ENCODE results near the gene GALNT2. TPM values are rescaled to one million over a fixed set of nuclear protein-coding genes. Genes with fewer than 3 reads are reported as not detected.

GALNT2 gene
- total and polyA plus RNA-seq, 9 of the 15 experiments (the other 6 are each of a cell fraction or from before 2014, with no cell fraction given) = 1.6 to 106 (median 51.9) TPM

DNA sequence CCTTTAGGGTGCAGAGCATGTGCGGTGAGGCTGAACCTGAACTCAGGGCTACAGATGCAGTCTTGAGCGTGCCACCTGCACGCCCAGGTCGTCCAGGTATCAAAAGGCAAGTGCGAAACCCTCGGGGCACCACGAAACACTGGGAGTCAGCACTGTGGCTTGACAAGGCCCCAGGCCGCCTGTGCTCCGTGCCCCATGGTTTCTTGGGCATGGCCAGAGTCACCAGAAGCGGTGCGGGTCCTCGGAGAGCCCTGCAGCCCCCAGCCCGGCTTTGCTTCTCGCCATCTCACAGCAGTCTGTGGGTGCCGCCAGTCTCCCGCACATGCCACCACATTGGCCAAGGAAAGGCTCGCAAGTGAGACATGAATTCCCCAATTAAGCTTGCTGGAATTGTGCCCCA, 241.8 kb downstream of the GALNT2 start (continued):
- TF ChIP-seq, protein P1, sequence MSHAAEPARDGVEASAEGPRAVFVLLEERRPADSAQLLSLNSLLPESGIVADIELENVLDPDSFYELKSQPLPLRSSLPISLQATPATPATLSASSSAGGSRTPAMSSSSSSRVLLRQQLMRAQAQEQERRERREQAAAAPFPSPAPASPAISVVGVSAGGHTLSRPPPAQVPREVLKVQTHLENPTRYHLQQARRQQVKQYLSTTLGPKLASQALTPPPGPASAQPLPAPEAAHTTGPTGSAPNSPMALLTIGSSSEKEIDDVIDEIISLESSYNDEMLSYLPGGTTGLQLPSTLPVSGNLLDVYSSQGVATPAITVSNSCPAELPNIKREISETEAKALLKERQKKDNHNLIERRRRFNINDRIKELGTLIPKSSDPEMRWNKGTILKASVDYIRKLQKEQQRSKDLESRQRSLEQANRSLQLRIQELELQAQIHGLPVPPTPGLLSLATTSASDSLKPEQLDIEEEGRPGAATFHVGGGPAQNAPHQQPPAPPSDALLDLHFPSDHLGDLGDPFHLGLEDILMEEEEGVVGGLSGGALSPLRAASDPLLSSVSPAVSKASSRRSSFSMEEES (CRISPR knock-in tag; IDR thresholded peaks at IDR 0.05) = no peak
- TF ChIP-seq ELK1 (CRISPR knock-in tag; IDR thresholded peaks at IDR 0.05) = no peak
- no peak for TF ChIP-seq TRIM25 (IDR thresholded peaks at IDR 0.05; ENCODE audit: borderline replicate concordance)

GRCh38 chr1:230309646-230310177, 242.7 kb downstream of the GALNT2 start:
- intact Hi-C loops (cut with micrococcal nuclease) (loop anchor here (1.0 to 2.0 kb wide), 3 partner anchors 594 to 1051 kb away; no protein-coding TSS in a partner anchor), in situ Hi-C loops (cut with MboI) (loop anchor here (10.0 to 25.0 kb wide), 2 partner anchors 597 to 1055 kb away; no protein-coding TSS in a partner anchor)
- H3K9me3 ChIP-seq (replicated peaks; ENCODE audit: control insufficient read depth, insufficient read depth, low read depth, low read length) = no peaks in the 10 kb centered on the region
- H3K36me3 ChIP-seq (ENCODE audit: control insufficient read depth, insufficient read depth, low read length) = no peaks in the 10 kb centered on the region
- BruUV-seq (replicated peaks) = no TSS peak
- FAIRE-seq (no peak), DNase-seq (ENCODE audit: extremely low read depth in 1 of 4, low spot score in 3 of 4) (no peak), ATAC-seq (no peak)
- peaks cover 27 to 46% of the 10 kb centered on the region in 2 experiments for H3K27me3 ChIP-seq (ENCODE audit: control insufficient read depth in 2 of 2, insufficient read depth in 2 of 2, low read length in 2 of 2)
- 7% methylated on average over 15 of the region's 15 CpGs for WGBS (ENCODE audit: insufficient coverage, low coverage, missing lambda C conversion rate)
- H3K79me2 ChIP-seq (ENCODE audit: control insufficient read depth, insufficient read depth, low read length) = no peaks in the 10 kb centered on the region
- no peaks in the 10 kb centered on the region for H3K9me1 ChIP-seq (ENCODE audit: control insufficient read depth, insufficient read depth, low read length)
- no peak overlapping the region; a peak in 1 of 4 replicates for H3K9ac ChIP-seq (ENCODE audit: insufficient read depth in 1 of 2, low read depth in 2 of 2, low read length in 2 of 2)
- no peak for TF ChIP-seq ZSCAN29 (IDR thresholded peaks at IDR 0.05)
- no peak for TF ChIP-seq ZNF696 (CRISPR knock-in tag; conservative IDR thresholded peaks at IDR 0.05)
- no peak for TF ChIP-seq ARID2 (IDR thresholded peaks at IDR 0.05)
- POLR2A ChIA-PET = interaction anchor here (0.6 to 0.7 kb wide), 3 partner anchors 9 to 815 kb away, joined by 3 read pairs; no protein-coding TSS in a partner anchor
- CTCF ChIA-PET (ENCODE audit: low intra/inter-chr PET ratio) = interaction anchor here (0.6 to 2.4 kb wide), 5 partner anchors 479 to 1051 kb away, joined by 3 to 14 read pairs (median 11); no protein-coding TSS in a partner anchor
- H3K4me2 ChIP-seq (ENCODE audit: insufficient read depth, low read length) = no peak overlapping the region
- no peak overlapping the region for H3K27ac ChIP-seq (ENCODE audit: extremely low read depth, low read depth, low read length)
- no peak overlapping the region for H2AFZ ChIP-seq (ENCODE audit: low read depth, low read length)
- H4K20me1 ChIP-seq (replicated peaks; ENCODE audit: control insufficient read depth, insufficient read depth, low read length) = no peaks in the 10 kb centered on the region
- no peak overlapping the region for H3K4me3 ChIP-seq
- no peaks in the 10 kb centered on the region for H3K4me1 ChIP-seq (replicated peaks in 1 of 2; ENCODE audit: control insufficient read depth in 2 of 2, insufficient read depth in 2 of 2, low read length in 2 of 2)

Measured in K562 (cell line).